Fibroblast of lung (primary cell): ENCODE measurements around the gene ZNF507.

Source experiments
- CTCF ChIP-seq, 2 donors: IDR thresholded peaks in 1 of 2; conservative IDR thresholded peaks in 1 of 2; 1 replicate in 1 of 2; 2 replicates in 1 of 2; pipeline ENCODE4 v1.5.1; 2011 to 2012; ENCODE audit warnings: low read length in 2 of 2, control low read depth in 1 of 2, inconsistent platforms in 1 of 2, low read depth in 1 of 2, mild to moderate bottlenecking in 1 of 2
- EZH2 ChIP-seq: IDR thresholded peaks from 2 replicates; pipeline ENCODE4 v1.5.1; 2012; ENCODE audit warnings: low read length, control low read depth, mild to moderate bottlenecking; ENCODE audit errors: missing control alignments

GRCh38 chr19:32350987-32351348 lies 5.6 kb downstream of the ZNF507 start:
- TF ChIP-seq CTCF (conservative IDR thresholded peaks at IDR 0.05 in 1 of 2, IDR thresholded peaks at IDR 0.05 in 1 of 2; ENCODE audit: low read depth in 1 of 2, low read length in 2 of 2) (no peak), EZH2 (no peak)
